HEK293T (cell line): ENCODE data around the gene GALM.

ENCODE experiments used
- CTCF ChIA-PET: fragments of 350-600 bp; formaldehyde crosslinking; extraction: SDS; loops from one replicate; lab custom pipeline; 2021; ENCODE audit warnings: antibody characterized with exemption, inconsistent platforms; lab: Yijun Ruan, JAX
- POLR2A ChIA-PET: fragments of 350-600 bp; formaldehyde crosslinking; extraction: SDS; loops from one replicate; lab custom pipeline; 2020; ENCODE audit warnings: antibody characterized with exemption, inconsistent platforms; lab: Yijun Ruan, JAX
- DNase-seq: peaks from one replicate; pipeline ENCODE4 v3.0.0; 2012; ENCODE audit warnings: mixed read lengths; ENCODE audit errors: extremely low spot score
- ARNT ChIP-seq: fragments of 450-650 bp; IDR thresholded peaks from 2 replicates; pipeline ENCODE4 v1.6.1; 2017; ENCODE audit warnings: mild to moderate bottlenecking
- BHLHE40 ChIP-seq: fragments of 450-650 bp; IDR thresholded peaks from 2 replicates; pipeline ENCODE4 v1.6.1; 2016; ENCODE audit warnings: mild to moderate bottlenecking, moderate library complexity, borderline replicate concordance
- CTBP1 ChIP-seq: fragments of 450-650 bp; IDR thresholded peaks from 2 replicates; pipeline ENCODE4 v1.6.1; 2016; ENCODE audit warnings: borderline replicate concordance
- ELF4 ChIP-seq: fragments of 450-650 bp; IDR thresholded peaks from 2 replicates; pipeline ENCODE4 v1.6.1; 2017; ENCODE audit warnings: antibody characterized with exemption
- FOXA1 ChIP-seq: fragments of 450-650 bp; IDR thresholded peaks from 2 replicates; pipeline ENCODE4 v1.6.1; 2016; ENCODE audit warnings: mild to moderate bottlenecking
- FOXK2 ChIP-seq: fragments of 450-650 bp; IDR thresholded peaks from 2 replicates; pipeline ENCODE4 v1.6.1; 2016; ENCODE audit warnings: mild to moderate bottlenecking
- FOXM1 ChIP-seq: fragments of 450-650 bp; IDR thresholded peaks from 2 replicates; pipeline ENCODE4 v1.6.1; 2017; ENCODE audit warnings: mild to moderate bottlenecking, borderline replicate concordance
- HDGF ChIP-seq: fragments of 450-650 bp; IDR thresholded peaks from 2 replicates; pipeline ENCODE4 v1.6.1; 2017; ENCODE audit warnings: antibody characterized with exemption, borderline replicate concordance
- L3MBTL2 ChIP-seq: fragments of 450-650 bp; conservative IDR thresholded peaks from 2 replicates; pipeline ENCODE4 v1.6.1; 2016; ENCODE audit warnings: mild to moderate bottlenecking
- LEF1 ChIP-seq: fragments of 450-650 bp; IDR thresholded peaks from 2 replicates; pipeline ENCODE4 v1.6.1; 2017; ENCODE audit warnings: mild to moderate bottlenecking, borderline replicate concordance
- NFRKB ChIP-seq: fragments of 450-650 bp; IDR thresholded peaks from 2 replicates; pipeline ENCODE4 v1.6.1; 2016; ENCODE audit warnings: mild to moderate bottlenecking, moderate library complexity
- SP1 ChIP-seq: fragments of 450-650 bp; IDR thresholded peaks from 2 replicates; pipeline ENCODE4 v1.6.1; 2017
- SUZ12 ChIP-seq: fragments of 450-650 bp; IDR thresholded peaks from 2 replicates; pipeline ENCODE4 v1.6.1; 2016; ENCODE audit warnings: mild to moderate bottlenecking
- TARDBP ChIP-seq: fragments of 450-650 bp; IDR thresholded peaks from 2 replicates; pipeline ENCODE4 v1.6.1; 2016
- ZNF384 ChIP-seq: fragments of 450-650 bp; IDR thresholded peaks from 2 replicates; pipeline ENCODE4 v1.6.1; 2016
- TF ChIP-seq, protein P1 (sequence below): fragments of 450-650 bp; IDR thresholded peaks from 2 replicates; pipeline ENCODE4 v1.6.1; 2016

The GALM gene

DNA sequence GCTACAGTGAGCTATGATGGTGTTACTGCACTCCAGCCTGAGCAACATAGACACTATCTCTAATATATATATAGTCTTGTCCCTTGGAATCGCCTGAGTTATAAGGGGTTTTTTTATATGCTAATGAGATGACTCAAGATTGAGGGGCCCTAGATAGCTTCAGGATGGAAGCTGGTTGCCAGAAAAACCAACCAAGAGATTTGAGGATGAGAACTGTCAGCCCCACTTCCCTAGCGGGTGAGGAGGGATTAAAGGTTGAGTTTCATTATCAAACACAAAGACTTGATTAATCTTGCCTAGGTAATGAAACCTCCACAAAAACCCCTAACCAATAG, 12.6 kb upstream of the GALM start:
- POLR2A ChIA-PET = no interaction called here
- TF ChIP-seq LEF1 (no peak), BHLHE40 (no peak), ELF4 (no peak), CTBP1 (no peak), FOXK2 (no peak), ARNT (no peak), FOXA1 (no peak), HDGF (no peak), SUZ12 (no peak), NFRKB (no peak)
- TF ChIP-seq, protein P1, sequence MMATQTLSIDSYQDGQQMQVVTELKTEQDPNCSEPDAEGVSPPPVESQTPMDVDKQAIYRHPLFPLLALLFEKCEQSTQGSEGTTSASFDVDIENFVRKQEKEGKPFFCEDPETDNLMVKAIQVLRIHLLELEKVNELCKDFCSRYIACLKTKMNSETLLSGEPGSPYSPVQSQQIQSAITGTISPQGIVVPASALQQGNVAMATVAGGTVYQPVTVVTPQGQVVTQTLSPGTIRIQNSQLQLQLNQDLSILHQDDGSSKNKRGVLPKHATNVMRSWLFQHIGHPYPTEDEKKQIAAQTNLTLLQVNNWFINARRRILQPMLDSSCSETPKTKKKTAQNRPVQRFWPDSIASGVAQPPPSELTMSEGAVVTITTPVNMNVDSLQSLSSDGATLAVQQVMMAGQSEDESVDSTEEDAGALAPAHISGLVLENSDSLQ = no peak
- CTCF ChIA-PET = no interaction called here
- DNase-seq = no peak

- no peak for TF ChIP-seq LEF1
- TF ChIP-seq ZNF384 = no peak
- TF ChIP-seq SUZ12 = no peak
- no peak for TF ChIP-seq FOXK2
- TF ChIP-seq, protein P1 = no peak
- TF ChIP-seq CTBP1 = no peak
- TF ChIP-seq FOXM1 = no peak
- TF ChIP-seq L3MBTL2 = no peak
- no peak for TF ChIP-seq NFRKB
- no peak for TF ChIP-seq ARNT
- ChIA-PET POLR2A (no interaction called here), CTCF (no interaction called here)
- DNase-seq = no peak
Measured at GRCh38 chr2:38653715-38654527, 12.0 kb upstream of the GALM start.

GRCh38 chr2:38654528-38655381, 11.2 kb upstream of the GALM start:
- no peak for DNase-seq
- ChIA-PET CTCF (no interaction called here), POLR2A (interaction anchor here (0.9 kb wide), 1 partner anchor 11 kb away, joined by 4 read pairs; the partner anchor contains the start of gene GALM)
- TF ChIP-seq, protein P1 = 0 out of 2 replicates have a peak, but pooled peaks have one; percentile 2
- TF ChIP-seq FOXA1 = no peak

- DNase-seq = no peak
- POLR2A ChIA-PET = interaction anchor here (0.9 kb wide), 1 partner anchor 11 kb away, joined by 4 read pairs; the partner anchor contains the start of gene GALM
- TF ChIP-seq FOXK2 = no peak
- TF ChIP-seq SP1 = no peak
- TF ChIP-seq L3MBTL2 = no peak
- TF ChIP-seq LEF1 = no peak
- no peak for TF ChIP-seq ELF4
- no peak for TF ChIP-seq FOXA1
- no peak for TF ChIP-seq TARDBP
- TF ChIP-seq FOXM1 = no peak
- no peak for TF ChIP-seq SUZ12
- no peak for TF ChIP-seq CTBP1
- no peak for TF ChIP-seq HDGF
- TF ChIP-seq, protein P1 = no peak
- no peak for TF ChIP-seq ZNF384
- no peak for TF ChIP-seq NFRKB
- no peak for TF ChIP-seq BHLHE40
- no peak for TF ChIP-seq ARNT
- CTCF ChIA-PET = no interaction called here
Measured at GRCh38 chr2:38655441-38655840, 10.5 kb upstream of the GALM start.

- no peak for DNase-seq
- ChIA-PET POLR2A (no interaction called here), CTCF (no interaction called here)
- TF ChIP-seq NFRKB (no peak), FOXM1 (no peak), FOXA1 (no peak), BHLHE40 (no peak), L3MBTL2 (no peak), TARDBP (no peak), ELF4 (no peak), ZNF384 (no peak), LEF1 (no peak), SUZ12 (no peak), SP1 (no peak), HDGF (no peak), FOXK2 (no peak)
- TF ChIP-seq, protein P1 = no peak
Measured at GRCh38 chr2:38656866-38657480, 8.9 kb upstream of the GALM start.
